Measurements from ENCODE around the gene SPON1.
A peak's percentile ranks its signal among the peaks of the same experiment; 100 is the strongest.
"Not testable (repeated sequence)": the region's sequence is repeated elsewhere in the genome, so short reads cannot be mapped to it uniquely, and the experiment has no call there.

The SPON1 gene

DNA sequence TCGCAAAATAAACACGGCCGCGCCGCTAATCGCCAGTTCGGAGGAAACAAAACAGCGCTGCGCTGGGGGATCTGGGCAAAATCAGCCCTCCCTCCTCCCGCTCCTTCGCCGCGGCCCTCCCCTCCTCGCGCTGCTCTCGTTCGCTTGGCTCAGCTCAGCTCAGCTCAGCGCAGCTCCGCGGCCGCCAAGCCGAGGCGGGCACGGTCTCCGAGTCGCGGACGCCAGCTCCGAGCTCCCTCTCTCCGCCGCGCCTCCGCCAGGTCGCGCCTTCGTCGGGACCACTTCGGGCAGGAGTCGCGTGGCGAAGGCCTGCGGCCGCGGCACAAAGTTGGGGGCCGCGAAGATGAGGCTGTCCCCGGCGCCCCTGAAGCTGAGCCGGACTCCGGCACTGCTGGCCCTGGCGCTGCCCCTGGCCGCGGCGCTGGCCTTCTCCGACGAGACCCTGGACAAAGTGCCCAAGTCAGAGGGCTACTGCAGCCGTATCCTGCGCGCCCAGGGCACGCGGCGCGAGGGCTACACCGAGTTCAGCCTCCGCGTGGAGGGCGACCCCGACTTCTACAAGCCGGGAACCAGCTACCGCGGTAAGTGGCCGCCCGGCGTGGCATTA is at the start of gene SPON1:
TSS of gene SPON1 (plus strand) at position 162 of the 607 bp plus-strand sequence. CDS start at position 344, 182 bp downstream.
- DNase-seq, result no peak
- in situ Hi-C loops (cut with HindIII; ENCODE audit: low pct_ligation_motif_present, low pct_unique_long_range_greater_than_20kb, low sequenced_read_pairs), result no loop called here

GRCh38 chr11:13917264-13917663 is 45.3 kb upstream of the SPON1 start:
- DNase-seq, result no peak
- in situ Hi-C loops (cut with HindIII; ENCODE audit: low pct_ligation_motif_present, low pct_unique_long_range_greater_than_20kb, low sequenced_read_pairs), result no loop called here

DNA sequence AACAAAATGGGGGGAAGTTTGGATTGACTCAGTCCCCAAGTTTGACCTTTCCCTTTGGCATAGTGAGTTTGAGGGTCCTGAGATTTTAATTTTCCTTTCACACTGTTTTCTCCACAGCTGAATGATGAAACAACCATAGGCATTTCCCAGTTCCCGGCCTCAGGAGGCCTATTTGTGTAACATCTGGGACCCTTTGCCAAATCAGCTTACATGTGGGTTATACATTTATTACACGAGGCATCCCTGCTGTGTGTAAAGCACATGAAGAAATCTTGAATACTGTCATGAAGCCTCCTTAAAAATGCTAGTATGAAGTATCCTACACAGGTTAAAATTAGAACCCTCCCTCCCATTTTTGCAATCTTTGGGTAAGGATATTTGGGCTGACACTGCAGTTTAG is 44.6 kb upstream of the SPON1 start:
- in situ Hi-C loops (cut with HindIII; ENCODE audit: low pct_ligation_motif_present, low pct_unique_long_range_greater_than_20kb, low sequenced_read_pairs), result no loop called here
- no peak for DNase-seq

DNA sequence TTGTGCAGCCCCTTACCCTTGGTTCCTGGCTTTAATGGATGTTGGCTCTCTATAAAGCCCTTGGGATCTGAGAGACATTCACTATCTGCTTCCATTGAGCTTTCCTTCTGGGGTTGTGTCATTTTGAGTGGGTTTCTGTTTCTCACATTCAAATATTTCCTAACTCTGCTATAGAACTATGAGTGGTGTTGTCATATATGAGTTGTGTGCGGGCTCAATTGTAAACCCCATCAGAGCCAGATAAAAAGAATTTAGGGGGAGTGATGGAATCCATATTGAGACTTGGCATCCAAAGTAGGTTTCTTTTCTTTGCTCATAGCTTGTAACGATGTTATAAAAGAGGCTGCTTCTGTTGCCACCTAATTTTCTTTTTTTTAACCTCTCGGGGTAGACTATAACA is 41.8 kb upstream of the SPON1 start:
- no peak for DNase-seq
- in situ Hi-C loops (cut with HindIII; ENCODE audit: low pct_ligation_motif_present, low pct_unique_long_range_greater_than_20kb, low sequenced_read_pairs), result no loop called here

DNA sequence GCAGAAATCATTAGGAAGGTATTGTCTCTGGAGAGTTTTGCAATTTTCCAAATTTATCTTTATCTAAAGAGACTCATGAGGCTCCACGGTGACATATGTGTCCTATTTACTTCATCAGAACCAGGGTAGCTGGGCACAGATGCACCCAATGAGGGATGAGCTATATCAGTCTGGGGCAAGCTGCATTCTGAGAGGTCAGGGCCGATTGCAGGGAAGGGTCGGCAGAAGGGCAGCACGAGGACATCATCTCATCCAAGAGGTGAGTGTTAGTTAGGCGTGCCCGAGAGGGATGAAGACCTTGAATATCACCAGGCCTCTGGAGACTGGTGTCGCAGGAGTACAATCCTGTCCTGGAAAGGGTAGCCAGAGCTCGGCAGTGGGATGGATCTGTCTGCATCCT is 41.0 kb upstream of the SPON1 start:
- DNase-seq, result no peak
- in situ Hi-C loops (cut with HindIII; ENCODE audit: low pct_ligation_motif_present, low pct_unique_long_range_greater_than_20kb, low sequenced_read_pairs), result no loop called here

GRCh38 chr11:13923182-13923581 is 39.3 kb upstream of the SPON1 start:
- no peak for DNase-seq

DNA sequence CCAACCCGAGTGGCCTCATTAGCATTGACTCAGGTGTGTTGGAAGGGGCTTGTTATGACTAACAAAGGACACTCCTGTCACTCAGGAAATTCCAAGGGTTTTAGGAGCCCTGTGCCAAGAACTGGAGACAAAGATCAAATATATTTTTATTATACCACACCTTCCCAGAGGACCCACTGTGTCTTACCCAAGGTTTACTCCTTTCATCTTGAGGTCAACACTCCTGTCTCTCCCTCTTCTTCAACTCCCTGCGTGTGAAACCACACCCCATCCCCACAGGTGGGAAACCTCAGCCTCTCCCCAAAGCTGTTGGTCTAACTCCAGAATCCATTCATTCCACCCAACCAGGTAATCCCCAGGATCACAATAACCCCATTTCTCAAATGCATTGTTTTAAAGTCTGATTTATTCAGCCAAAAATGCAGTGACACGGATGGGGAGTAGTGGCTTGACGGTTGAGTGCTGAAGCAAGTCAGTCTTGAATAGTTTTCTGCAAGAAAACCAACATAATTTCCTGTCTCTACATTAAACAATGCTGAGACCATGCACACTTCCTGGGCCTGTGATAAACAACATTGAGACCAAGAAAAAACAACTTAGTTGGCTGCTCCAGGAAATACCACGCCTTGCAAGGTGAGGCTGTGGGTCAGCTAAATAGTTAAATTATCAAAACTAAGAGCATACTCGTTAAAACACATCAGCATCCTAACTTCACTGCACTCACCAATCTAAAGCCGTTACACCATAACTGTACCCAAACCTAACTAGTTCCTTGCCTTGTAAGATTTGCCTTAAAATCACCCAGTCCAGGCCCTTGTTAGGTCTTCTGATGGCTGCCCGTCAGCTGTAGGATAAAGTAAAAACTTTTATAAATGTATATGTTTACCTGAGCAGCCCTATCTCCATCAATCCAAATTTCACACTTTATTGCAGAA is 38.5 kb upstream of the SPON1 start:
- in situ Hi-C loops (cut with HindIII; ENCODE audit: low pct_ligation_motif_present, low pct_unique_long_range_greater_than_20kb, low sequenced_read_pairs), result no loop called here
- peak; percentile 27 for DNase-seq

More at GRCh38 chr11:13923182-13923581, 39.3 kb upstream of the SPON1 start:
- in situ Hi-C loops (cut with HindIII; ENCODE audit: low pct_ligation_motif_present, low pct_unique_long_range_greater_than_20kb, low sequenced_read_pairs), result no loop called here

DNA sequence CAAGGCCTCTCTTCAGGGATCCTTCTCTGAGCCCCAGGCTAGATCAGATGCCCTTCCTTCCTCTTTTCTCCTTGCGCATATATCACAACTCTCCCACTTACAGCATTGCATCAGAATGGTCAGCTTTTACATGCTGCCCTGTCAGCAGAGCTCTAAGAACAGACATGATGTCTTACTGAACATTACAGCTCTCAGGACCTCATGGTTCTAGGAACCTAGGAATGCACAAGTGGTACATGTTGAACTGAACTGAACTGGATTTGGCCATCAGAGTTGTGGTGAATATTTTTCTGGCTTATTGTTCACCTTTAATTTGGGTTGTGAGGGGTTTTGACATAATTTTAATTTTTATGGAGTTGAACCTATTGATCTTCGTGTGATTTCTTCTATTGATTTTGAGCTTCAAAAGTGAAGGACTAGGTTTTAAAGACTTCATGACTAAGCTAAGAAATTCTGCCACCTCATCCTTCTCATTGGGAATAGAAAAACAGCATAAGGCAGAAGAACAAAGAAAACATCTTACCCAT is 37.7 kb upstream of the SPON1 start:
- no peak for DNase-seq
- in situ Hi-C loops (cut with HindIII; ENCODE audit: low pct_ligation_motif_present, low pct_unique_long_range_greater_than_20kb, low sequenced_read_pairs), result no loop called here

- DNase-seq; in situ Hi-C loops (cut with HindIII; ENCODE audit: low pct_ligation_motif_present, low pct_unique_long_range_greater_than_20kb, low sequenced_read_pairs): not testable (repeated sequence)
Measured at GRCh38 chr11:13926366-13926765, 36.2 kb upstream of the SPON1 start.

- in situ Hi-C loops (cut with HindIII; ENCODE audit: low pct_ligation_motif_present, low pct_unique_long_range_greater_than_20kb, low sequenced_read_pairs), result no loop called here
- no peak for DNase-seq
Measured at GRCh38 chr11:13926981-13927380, 35.5 kb upstream of the SPON1 start.

GRCh38 chr11:13927481-13927880 is 35.0 kb upstream of the SPON1 start:
- in situ Hi-C loops (cut with HindIII; ENCODE audit: low pct_ligation_motif_present, low pct_unique_long_range_greater_than_20kb, low sequenced_read_pairs), result no loop called here
- DNase-seq, result no peak

DNA sequence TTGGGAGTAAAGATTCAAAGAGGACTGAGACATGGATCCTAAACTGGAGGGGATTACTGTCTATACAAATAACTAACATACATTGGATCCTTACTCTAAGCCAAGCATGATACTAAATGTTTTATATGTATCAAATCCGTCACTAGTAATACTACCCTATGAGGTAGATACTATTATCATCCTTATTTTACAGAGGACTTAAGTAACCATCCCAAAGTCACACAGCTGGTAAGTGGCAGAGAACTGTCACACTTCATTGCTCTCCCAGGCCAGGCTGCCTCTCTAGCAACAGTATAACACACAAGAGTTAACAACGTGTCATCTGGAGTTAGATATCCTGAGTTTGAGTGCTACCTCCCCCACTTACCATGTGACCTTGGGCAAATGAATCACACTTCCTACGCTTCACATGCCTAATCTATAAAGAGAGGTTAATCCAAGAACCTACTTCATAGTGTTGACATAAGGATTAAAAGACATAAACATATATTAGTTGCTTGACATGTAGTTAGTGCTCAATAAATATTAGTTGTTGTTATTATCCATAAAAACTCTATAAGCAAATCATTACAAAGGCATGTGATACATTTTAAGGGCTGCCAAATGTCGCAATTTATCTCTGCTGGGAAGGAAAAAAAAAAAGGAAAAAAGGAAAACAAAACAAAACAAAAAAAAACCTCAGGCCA is 33.8 kb upstream of the SPON1 start:
- in situ Hi-C loops (cut with HindIII; ENCODE audit: low pct_ligation_motif_present, low pct_unique_long_range_greater_than_20kb, low sequenced_read_pairs), result no loop called here
- DNase-seq, result peak; percentile 40

DNA sequence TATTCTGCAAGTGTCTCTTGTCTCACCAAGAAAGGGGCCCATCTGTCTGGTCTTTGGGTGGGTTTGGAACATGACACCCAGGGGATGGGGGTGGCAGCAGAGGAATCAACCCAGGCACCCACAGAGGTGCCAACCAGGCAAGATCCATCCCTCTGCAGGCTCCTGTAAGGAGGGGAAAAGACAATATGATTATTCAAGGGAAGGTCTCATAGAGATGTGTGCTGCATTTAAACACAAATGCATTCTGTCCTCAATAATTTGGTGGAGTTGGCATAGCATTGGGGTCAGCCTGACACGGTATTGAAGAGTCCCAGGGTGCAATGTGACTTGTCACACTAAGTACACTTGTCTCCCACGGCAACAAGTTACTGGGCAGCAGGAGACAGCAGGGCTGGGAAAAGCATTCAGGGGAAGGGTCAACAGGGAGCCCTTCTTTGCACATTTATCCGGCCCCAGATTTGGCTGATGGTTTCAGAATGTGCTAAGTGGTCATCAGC is 33.1 kb upstream of the SPON1 start:
- in situ Hi-C loops (cut with HindIII; ENCODE audit: low pct_ligation_motif_present, low pct_unique_long_range_greater_than_20kb, low sequenced_read_pairs), result no loop called here
- DNase-seq, result no peak

DNA sequence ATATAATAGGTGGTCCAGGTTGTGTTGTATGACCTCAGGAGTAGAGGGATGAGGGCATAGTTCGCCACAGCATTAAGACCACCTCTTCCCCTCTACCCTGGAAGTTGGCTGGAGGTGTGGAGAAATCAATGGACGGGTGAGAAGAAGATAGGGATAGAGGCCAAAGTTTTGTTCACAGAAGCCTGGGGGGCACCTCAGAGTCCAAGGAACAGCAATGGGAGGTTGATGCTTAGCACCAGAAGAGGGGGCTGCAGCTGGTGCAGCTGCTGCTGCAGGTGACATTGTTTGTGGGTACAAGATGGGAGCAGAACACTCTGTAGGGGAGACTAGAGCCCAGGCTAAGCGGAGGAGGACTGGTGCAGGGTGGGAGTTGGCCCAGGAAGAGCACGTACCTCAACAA is 31.2 kb upstream of the SPON1 start:
- DNase-seq, result no peak
- in situ Hi-C loops (cut with HindIII; ENCODE audit: low pct_ligation_motif_present, low pct_unique_long_range_greater_than_20kb, low sequenced_read_pairs), result no loop called here

DNA sequence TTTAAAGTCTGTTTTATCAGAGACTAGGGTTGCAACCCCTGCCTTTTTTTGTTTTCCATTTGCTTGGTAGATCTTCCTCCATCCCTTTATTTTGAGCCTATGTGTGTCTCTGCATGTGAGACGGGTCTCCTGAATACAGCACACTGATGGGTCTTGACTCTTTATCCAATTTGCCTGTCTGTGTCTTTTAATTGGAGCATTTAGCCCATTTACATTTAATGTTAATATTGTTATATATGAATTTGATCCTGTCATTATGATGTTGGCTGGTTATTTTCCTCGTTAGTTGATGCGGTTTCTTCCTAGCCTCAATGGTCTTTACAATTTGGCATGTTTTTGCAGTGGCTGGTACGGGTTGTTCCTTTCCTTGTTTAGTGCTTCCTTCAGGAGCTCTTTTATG is 25.4 kb upstream of the SPON1 start:
- in situ Hi-C loops (cut with HindIII; ENCODE audit: low pct_ligation_motif_present, low pct_unique_long_range_greater_than_20kb, low sequenced_read_pairs); DNase-seq: not testable (repeated sequence)

GRCh38 chr11:13938829-13939228 is 23.7 kb upstream of the SPON1 start:
- DNase-seq; in situ Hi-C loops (cut with HindIII; ENCODE audit: low pct_ligation_motif_present, low pct_unique_long_range_greater_than_20kb, low sequenced_read_pairs): not testable (repeated sequence)

GRCh38 chr11:13939961-13940906 is 22.3 kb upstream of the SPON1 start:
- in situ Hi-C loops (cut with HindIII; ENCODE audit: low pct_ligation_motif_present, low pct_unique_long_range_greater_than_20kb, low sequenced_read_pairs), result no loop called here
- DNase-seq, result peak; percentile 19

DNA sequence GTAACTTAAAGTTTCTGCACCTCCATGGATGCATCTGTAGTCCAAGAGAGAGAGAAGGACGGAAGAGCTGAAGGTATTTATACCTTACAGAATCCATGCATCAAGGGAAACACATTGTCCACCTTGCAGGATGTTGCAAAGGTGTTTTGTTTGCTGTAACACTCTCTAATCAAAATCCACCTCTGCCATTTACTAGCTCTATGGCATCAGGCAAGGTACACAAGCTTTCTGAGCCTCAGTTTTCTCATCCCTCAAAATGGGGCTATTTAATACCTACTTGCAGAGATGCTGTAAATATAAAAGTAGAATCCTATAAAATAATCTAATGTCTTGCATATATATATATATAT is 21.6 kb upstream of the SPON1 start:
- no peak for DNase-seq
- in situ Hi-C loops (cut with HindIII; ENCODE audit: low pct_ligation_motif_present, low pct_unique_long_range_greater_than_20kb, low sequenced_read_pairs), result no loop called here
